Vagina (tissue), 2 donors: ENCODE results near the gene REV3L.

ENCODE experiments used
- POLR2A ChIP-seq, 2 donors: fragments of 450-650 bp; IDR thresholded peaks; one replicate each; pipeline ENCODE4 v1.6.1; 2017; ENCODE audit warnings: antibody characterized with exemption in 2 of 2, mild to moderate bottlenecking in 2 of 2, moderate library complexity in 2 of 2
- POLR2AphosphoS5 ChIP-seq, 2 donors: sonication (generic); formaldehyde crosslinking; IDR thresholded peaks; one replicate each; pipeline ENCODE4 v1.9.0; 2017; ENCODE audit warnings: antibody characterized with exemption in 2 of 2, mild to moderate bottlenecking in 2 of 2, low read depth in 1 of 2; ENCODE audit not compliant: insufficient read depth in 1 of 2
- TF ChIP-seq, protein P1 (sequence below), 3 experiments: fragments of 450-650 bp in 2 of 3; fragments of 200-600 bp in 1 of 3; sonication (generic) in 1 of 3; IDR thresholded peaks; one replicate each; pipeline ENCODE4 v1.5.1; 2017 to 2019; ENCODE audit warnings: antibody characterized with exemption in 3 of 3, mild to moderate bottlenecking in 2 of 3, moderate library complexity in 2 of 3

GRCh38 chr6:111530667-111531066 lies 47.6 kb upstream of the REV3L start:
- TF ChIP-seq, protein P1, sequence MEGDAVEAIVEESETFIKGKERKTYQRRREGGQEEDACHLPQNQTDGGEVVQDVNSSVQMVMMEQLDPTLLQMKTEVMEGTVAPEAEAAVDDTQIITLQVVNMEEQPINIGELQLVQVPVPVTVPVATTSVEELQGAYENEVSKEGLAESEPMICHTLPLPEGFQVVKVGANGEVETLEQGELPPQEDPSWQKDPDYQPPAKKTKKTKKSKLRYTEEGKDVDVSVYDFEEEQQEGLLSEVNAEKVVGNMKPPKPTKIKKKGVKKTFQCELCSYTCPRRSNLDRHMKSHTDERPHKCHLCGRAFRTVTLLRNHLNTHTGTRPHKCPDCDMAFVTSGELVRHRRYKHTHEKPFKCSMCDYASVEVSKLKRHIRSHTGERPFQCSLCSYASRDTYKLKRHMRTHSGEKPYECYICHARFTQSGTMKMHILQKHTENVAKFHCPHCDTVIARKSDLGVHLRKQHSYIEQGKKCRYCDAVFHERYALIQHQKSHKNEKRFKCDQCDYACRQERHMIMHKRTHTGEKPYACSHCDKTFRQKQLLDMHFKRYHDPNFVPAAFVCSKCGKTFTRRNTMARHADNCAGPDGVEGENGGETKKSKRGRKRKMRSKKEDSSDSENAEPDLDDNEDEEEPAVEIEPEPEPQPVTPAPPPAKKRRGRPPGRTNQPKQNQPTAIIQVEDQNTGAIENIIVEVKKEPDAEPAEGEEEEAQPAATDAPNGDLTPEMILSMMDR (IDR thresholded peaks at IDR 0.05): no peak
- TF ChIP-seq POLR2A (IDR thresholded peaks at IDR 0.05) (no peak), POLR2AphosphoS5 (IDR thresholded peaks at IDR 0.05; ENCODE audit: insufficient read depth in 1 of 2, low read depth in 1 of 2) (no peak)
